ENCODE results near the gene DNMT1.

DNA sequence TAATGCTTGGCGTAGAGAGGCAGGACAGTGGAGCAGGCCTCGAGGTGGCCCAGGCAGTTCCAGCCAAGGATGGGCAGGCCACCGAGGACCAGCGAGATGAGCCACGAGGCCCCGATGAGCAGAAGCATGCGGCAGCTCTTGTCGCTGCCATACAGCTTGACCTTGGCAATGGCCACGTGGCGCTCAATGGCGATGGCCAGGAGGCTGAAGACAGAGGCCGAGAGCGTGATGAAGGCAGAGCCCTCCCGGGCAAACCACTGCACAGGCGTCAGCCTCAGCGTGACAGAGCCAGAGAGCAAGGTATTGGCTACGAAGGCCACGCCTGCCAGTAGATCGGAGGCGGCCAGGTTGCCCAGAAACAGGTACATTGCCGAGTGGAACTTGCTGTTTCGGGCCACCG is 29.6 kb upstream of the DNMT1 start:
- TF ChIP-seq, protein P1, sequence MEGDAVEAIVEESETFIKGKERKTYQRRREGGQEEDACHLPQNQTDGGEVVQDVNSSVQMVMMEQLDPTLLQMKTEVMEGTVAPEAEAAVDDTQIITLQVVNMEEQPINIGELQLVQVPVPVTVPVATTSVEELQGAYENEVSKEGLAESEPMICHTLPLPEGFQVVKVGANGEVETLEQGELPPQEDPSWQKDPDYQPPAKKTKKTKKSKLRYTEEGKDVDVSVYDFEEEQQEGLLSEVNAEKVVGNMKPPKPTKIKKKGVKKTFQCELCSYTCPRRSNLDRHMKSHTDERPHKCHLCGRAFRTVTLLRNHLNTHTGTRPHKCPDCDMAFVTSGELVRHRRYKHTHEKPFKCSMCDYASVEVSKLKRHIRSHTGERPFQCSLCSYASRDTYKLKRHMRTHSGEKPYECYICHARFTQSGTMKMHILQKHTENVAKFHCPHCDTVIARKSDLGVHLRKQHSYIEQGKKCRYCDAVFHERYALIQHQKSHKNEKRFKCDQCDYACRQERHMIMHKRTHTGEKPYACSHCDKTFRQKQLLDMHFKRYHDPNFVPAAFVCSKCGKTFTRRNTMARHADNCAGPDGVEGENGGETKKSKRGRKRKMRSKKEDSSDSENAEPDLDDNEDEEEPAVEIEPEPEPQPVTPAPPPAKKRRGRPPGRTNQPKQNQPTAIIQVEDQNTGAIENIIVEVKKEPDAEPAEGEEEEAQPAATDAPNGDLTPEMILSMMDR (IDR thresholded peaks at IDR 0.05) = no peak
- TF ChIP-seq POLR2A (IDR thresholded peaks at IDR 0.05) = no peak
